UCSD-AML1 (cell line): ENCODE results near the gene PAPPA.

Source experiments
- DNase-seq: peaks from one replicate; lab custom pipeline; 2025; ENCODE audit not compliant: unreplicated experiment; lab: John Stamatoyannopoulos, UW

PAPPA gene

GRCh38 chr9:116337015-116337414, 183.4 kb downstream of the PAPPA start:
- no peak for DNase-seq

GRCh38 chr9:116340270-116340669, 186.7 kb downstream of the PAPPA start:
- no peak for DNase-seq

- no peak for DNase-seq
Observed at GRCh38 chr9:116342061-116342460, 188.5 kb downstream of the PAPPA start.

DNA sequence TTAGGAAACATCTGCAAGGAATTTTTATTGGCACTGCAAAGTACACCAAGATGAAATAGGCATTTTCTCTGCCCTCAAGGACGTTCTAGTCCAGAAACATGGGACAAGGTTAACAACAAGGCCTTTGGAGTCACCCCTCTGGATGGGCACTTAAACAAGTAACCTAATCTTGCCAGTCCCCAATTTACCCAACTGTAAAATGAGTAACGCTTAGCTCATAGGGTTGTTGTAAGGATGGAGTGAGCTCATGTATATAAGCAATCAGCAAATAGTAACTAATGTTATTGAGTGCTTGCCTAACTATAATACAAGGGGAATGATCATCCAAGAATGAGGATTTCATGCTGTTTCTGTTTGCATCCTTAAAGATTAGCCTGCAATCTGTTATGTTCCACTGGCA, 189.3 kb downstream of the PAPPA start:
- DNase-seq = no peak

- DNase-seq = no peak
Observed at GRCh38 chr9:116344416-116344815, 190.8 kb downstream of the PAPPA start.

DNA sequence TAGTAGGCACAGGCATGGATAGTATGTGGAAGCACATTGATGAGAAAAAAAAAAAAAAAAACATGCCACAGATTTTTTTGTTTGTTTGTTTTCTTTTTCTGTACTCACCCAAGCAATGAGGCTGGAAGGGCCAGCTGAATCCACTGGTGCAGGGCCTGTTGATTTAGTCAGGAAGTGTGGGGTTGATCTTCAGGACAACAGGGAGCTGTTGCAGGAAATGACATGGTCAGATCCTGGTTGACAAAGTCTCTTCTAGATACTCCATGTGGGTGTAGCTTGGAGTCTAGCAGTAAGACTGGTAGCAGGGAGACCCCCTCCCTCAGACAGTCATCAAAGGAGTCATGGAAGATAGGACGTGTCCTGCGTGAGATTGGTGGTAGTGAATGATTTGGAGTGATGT, 191.8 kb downstream of the PAPPA start:
- DNase-seq = no peak

- no peak for DNase-seq
Observed at GRCh38 chr9:116345817-116346216, 192.2 kb downstream of the PAPPA start.

DNA sequence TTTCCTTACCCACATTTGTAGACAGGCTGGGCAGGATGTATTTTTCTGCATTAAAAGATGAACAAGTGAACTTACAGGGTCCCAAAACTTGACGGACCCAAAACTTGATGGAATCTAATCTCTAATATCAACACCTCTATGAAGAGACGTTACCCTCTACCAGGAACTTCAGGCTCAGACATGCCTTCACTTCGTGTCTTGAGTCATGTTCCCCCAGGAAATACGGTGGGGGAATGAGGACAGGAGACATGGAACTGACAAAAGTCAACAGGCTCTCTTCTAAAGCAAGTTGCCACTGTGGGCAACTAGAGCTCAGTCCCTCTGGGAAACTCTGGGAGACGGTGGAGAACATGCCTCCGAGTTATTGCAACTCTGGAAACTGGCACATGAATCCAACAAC, 196.1 kb downstream of the PAPPA start:
- DNase-seq = no peak

DNA sequence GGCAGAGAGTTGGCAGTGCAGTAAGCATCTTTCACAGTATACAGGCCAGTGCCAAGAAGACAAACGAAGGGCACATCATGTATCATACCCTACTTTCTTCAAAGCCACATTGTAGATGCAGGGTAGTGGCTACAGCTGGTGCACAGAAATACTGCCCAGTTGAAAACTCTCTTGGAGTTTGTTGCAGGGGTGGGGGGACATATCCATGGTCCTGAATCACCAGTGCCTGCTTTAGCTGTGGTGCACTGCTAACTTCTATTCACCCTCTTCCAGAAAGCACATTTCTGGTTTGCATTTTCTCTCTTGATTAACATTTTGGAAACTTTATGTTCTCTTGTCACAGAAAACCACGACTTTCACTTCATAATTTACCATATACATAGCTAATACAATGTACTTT, 196.6 kb downstream of the PAPPA start:
- no peak for DNase-seq

DNA sequence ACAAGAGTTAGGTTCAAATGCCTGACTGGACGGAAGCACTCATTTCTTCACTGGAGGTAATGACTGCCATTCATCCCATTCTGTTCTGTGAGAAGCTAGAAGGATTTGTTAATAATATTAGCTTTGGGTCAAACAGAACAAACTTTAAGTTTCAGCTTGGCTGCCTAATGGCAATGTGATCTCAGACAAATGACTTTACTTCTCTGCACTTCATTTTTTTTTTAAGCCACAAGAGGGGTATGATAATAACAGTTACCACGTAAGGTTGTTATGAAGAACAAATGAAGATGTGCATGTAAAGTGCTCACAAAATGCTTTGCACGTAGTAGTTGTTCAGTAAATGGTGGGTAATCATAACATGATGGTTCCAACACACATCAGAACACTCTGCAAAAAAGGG, 199.4 kb downstream of the PAPPA start:
- no peak for DNase-seq

- DNase-seq = no peak
Observed at GRCh38 chr9:116355153-116355921, 201.7 kb downstream of the PAPPA start.

GRCh38 chr9:116358251-116358650, 204.7 kb downstream of the PAPPA start:
- no peak for DNase-seq

DNA sequence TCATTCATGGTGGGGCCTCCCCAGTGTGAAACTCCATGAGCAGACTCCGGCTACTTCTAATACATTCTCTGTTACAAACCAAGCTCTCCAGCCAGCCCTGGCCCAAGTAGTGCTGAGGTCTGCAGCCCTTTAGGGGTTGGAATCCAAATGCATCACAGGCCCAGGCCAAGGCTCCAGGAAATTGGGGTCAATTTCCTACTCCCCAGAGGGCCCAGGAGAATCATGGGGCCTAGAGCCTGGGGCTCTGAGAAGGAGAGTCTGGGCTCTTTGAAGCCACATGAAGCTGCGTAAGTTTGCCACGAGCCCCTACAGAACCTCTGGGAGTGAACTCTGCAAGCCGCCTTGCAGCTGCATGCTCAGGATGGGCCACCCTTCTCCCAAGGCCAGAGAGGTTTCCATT, 206.4 kb downstream of the PAPPA start:
- no peak for DNase-seq

GRCh38 chr9:116360989-116361388, 207.4 kb downstream of the PAPPA start:
- DNase-seq = no peak

- DNase-seq = no peak
Observed at GRCh38 chr9:116361547-116361946, 208.0 kb downstream of the PAPPA start.

DNA sequence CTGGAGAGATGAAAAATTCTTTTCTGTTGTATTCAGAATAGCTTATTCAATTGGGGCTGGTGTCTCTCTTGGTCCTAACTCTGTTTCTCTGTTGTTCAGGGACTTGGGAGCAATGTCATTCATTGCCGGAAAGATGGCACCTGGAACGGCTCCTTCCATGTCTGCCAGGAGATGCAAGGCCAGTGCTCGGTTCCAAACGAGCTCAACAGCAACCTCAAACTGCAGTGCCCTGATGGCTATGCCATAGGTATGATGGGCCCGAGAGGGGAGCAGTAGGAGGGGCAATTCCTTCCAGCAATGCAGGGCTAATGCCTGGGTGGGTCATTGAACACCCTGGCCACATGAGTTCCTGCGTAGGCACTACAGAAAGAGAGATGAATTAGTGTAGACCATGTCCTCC, 208.9 kb downstream of the PAPPA start:
- no peak for DNase-seq

GRCh38 chr9:116365056-116365471, 211.5 kb downstream of the PAPPA start:
- DNase-seq = no peak

- DNase-seq = no peak
Observed at GRCh38 chr9:116366241-116366640, 212.7 kb downstream of the PAPPA start.

DNA sequence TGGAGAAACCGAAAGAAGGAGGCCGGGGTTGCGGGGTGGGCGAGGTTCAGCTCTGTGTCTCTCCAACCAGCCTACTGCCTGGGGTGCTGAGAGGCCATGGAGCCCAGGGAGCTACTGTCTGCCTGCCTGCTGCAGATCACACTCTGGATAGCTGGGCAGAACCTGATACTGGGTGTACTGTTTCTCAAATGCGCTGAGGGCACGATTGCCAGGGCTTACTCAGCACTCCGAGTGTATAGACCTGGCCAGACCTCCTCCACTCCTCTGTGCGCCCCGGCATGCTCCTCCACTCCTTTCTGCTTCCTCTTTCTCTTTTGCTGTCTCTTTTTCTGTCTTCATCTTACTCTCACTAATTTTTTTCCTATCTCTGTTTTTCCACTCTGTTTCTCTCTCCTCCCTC, 215.1 kb downstream of the PAPPA start:
- no peak for DNase-seq

DNA sequence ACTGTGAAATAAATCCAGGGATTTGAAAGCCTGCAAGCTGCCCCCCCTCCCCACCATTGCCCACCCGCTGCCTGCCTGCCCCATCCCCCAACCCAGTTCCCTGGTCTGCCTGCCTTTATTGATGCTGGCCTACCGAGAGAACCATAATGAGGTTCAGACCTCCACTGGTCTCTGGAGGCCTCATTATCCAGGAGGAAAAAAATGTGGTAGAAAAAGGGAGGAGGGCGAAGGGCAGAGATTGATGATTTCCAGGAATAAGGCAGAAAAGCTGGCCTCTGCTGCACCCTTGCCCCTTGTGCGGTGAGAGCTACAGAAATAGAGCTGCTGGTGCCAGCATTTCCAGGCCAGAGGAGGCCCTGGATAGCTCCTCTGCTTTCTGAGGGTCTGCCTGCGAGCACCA, 216.1 kb downstream of the PAPPA start:
- DNase-seq = no peak

GRCh38 chr9:116370556-116370955, 217.0 kb downstream of the PAPPA start:
- no peak for DNase-seq

GRCh38 chr9:116372081-116372673, 218.6 kb downstream of the PAPPA start:
- no peak for DNase-seq

DNA sequence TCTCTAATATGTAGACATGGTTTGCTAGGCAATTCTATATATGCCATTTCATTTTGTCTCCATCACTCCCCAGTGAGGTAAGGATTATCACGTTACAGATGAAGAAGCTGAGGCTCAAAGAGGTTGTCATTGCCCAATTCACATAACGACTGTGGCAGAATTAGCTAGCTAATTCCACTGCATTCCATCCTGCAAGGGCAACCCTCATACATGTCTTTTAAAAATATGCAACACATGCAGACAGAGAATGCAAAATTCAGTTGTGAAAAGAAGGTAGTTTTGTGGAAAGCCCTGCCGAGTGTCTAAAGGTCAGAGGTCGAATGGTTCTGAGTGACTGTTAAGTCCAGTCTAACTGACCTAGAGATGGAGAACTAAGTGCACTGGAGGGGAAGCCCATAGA, 219.2 kb downstream of the PAPPA start:
- DNase-seq = no peak
